NCI-H510A (cell line): ENCODE results near the gene IGFLR1.
"Not testable (repeated sequence)": the region's sequence is repeated elsewhere in the genome, so short reads cannot be mapped to it uniquely, and the experiment has no call there.

Source experiments
- DNase-seq: peaks from one replicate; lab custom pipeline; 2025; lab: John Stamatoyannopoulos, UW

The IGFLR1 gene

GRCh38 chr19:35704218-35704617, 38.0 kb downstream of the IGFLR1 start, which contains the start of gene ZBTB32:
TSS of gene ZBTB32 (plus strand) at chr19:35704558. CDS start at chr19:35714627, 10,069 bp downstream.
- no peak for DNase-seq

- peak; percentile 26 for DNase-seq
Observed at GRCh38 chr19:35703343-35703742, 38.9 kb downstream of the IGFLR1 start.

- DNase-seq, result peak; percentile 96
Observed at GRCh38 chr19:35702223-35703012, 39.8 kb downstream of the IGFLR1 start.

- DNase-seq, result no peak
Observed at GRCh38 chr19:35696835-35697234, 45.4 kb downstream of the IGFLR1 start.

GRCh38 chr19:35695895-35696422, 46.3 kb downstream of the IGFLR1 start:
- no peak for DNase-seq

- DNase-seq, result peak; percentile 78
Observed at GRCh38 chr19:35693835-35694599, 48.2 kb downstream of the IGFLR1 start.

- no peak for DNase-seq
Observed at GRCh38 chr19:35693422-35693821, 48.8 kb downstream of the IGFLR1 start.

GRCh38 chr19:35692010-35692409, 50.2 kb downstream of the IGFLR1 start:
- no peak for DNase-seq

- not testable (repeated sequence) for DNase-seq
Observed at GRCh38 chr19:35691106-35691505, 51.1 kb downstream of the IGFLR1 start.

GRCh38 chr19:35689836-35690235, 52.4 kb downstream of the IGFLR1 start:
- no peak for DNase-seq
